Neural cell (in vitro differentiated cells): ENCODE data around the gene KITLG. TPM values are rescaled to one million over a fixed set of nuclear protein-coding genes. Genes with fewer than 3 reads are reported as not detected.

Source experiments
- H2AFZ ChIP-seq: fragments of 200-600, 300-800 bp; sonication (generic), shearing (Covaris generic); 2 replicates; pipeline ENCODE4 v1.6.0; 2014; ENCODE audit warnings: low read depth, mild to moderate bottlenecking, antibody characterized with exemption, low read length, moderate library complexity
- H3F3A ChIP-seq: fragments of 200-600 bp; shearing (Covaris generic); 2 replicates; pipeline ENCODE4 v1.6.1; 2016; ENCODE audit warnings: mild to moderate bottlenecking, moderate library complexity, mixed read lengths, antibody characterized with exemption, low read length; ENCODE audit not compliant: insufficient read depth, poor library complexity, severe bottlenecking
- H3K27ac ChIP-seq: fragments of 200-600, 300-800 bp; sonication (generic), shearing (Covaris generic); 2 replicates; pipeline ENCODE4 v1.5.1; 2014; ENCODE audit warnings: mild to moderate bottlenecking, low read length, moderate library complexity
- H3K27me3 ChIP-seq: fragments of 300-800, 200-600 bp; sonication (generic), shearing (Covaris generic); 2 replicates; pipeline ENCODE4 v1.6.0; 2014; ENCODE audit warnings: mild to moderate bottlenecking, low read depth, low read length, moderate library complexity; ENCODE audit not compliant: insufficient read depth
- H3K36me3 ChIP-seq: fragments of 300-800, 200-600 bp; sonication (generic), shearing (Covaris generic); 2 replicates; pipeline ENCODE4 v1.5.1; 2014; ENCODE audit warnings: mild to moderate bottlenecking, antibody characterized with exemption, low read length, moderate library complexity; ENCODE audit not compliant: insufficient read depth
- H3K4me2 ChIP-seq: fragments of 300-800, 200-600 bp; sonication (generic), shearing (Covaris generic); 2 replicates; pipeline ENCODE4 v1.6.0; 2014; ENCODE audit warnings: mild to moderate bottlenecking, low read length
- H3K4me3 ChIP-seq: fragments of 300-800, 200-600 bp; sonication (generic), shearing (Covaris generic); 2 replicates; pipeline ENCODE4 v1.5.1; 2014; ENCODE audit warnings: mild to moderate bottlenecking, low read length, moderate library complexity
- H3K79me2 ChIP-seq: fragments of 200-600 bp; shearing (Covaris generic); replicated peaks from 2 replicates; pipeline ENCODE4 v1.6.0; 2014; ENCODE audit warnings: mild to moderate bottlenecking, low read length, moderate library complexity; ENCODE audit not compliant: insufficient read depth
- H3K9ac ChIP-seq: fragments of 300-800, 200-600 bp; sonication (generic), shearing (Covaris generic); 2 replicates; pipeline ENCODE4 v1.6.1; 2016; ENCODE audit warnings: mild to moderate bottlenecking, low read length, mixed read lengths
- H3K9me2 ChIP-seq: fragments of 200-600 bp; shearing (Covaris generic); 2 replicates; pipeline ENCODE4 v1.6.1; 2016; ENCODE audit warnings: mild to moderate bottlenecking, low read length, mixed read lengths; ENCODE audit not compliant: insufficient read depth
- H3K9me3 ChIP-seq: fragments of 200-600, 300-800 bp; sonication (generic), shearing (Covaris generic); 2 replicates; pipeline ENCODE4 v1.6.1; 2016; ENCODE audit warnings: mild to moderate bottlenecking, mixed run types, low read length, moderate library complexity, mixed read lengths
- H4K20me1 ChIP-seq: fragments of 200-600 bp; shearing (Covaris generic); 2 replicates; pipeline ENCODE4 v1.6.1; 2016; ENCODE audit warnings: mild to moderate bottlenecking, mixed run types; ENCODE audit not compliant: insufficient read depth
- CTCF ChIP-seq: fragments of 450-650 bp; IDR thresholded peaks from 2 replicates; pipeline ENCODE4 v1.5.1; 2014; ENCODE audit warnings: antibody characterized with exemption, mild to moderate bottlenecking, moderate library complexity; ENCODE audit not compliant: poor library complexity, severe bottlenecking
- EP300 ChIP-seq: fragments of 450-650 bp; conservative IDR thresholded peaks from 2 replicates; pipeline ENCODE4 v1.6.1; 2014; ENCODE audit warnings: antibody characterized with exemption, mild to moderate bottlenecking, moderate library complexity; ENCODE audit not compliant: poor library complexity, severe bottlenecking
- EZH2 ChIP-seq: fragments of 200-600, 300-800 bp; shearing (Covaris generic), sonication (generic); IDR thresholded peaks from 2 replicates; pipeline ENCODE4 v1.6.1; 2014; ENCODE audit warnings: antibody characterized with exemption, low read length, borderline replicate concordance, mild to moderate bottlenecking; ENCODE audit not compliant: insufficient read depth, poor library complexity, severe bottlenecking
- MXI1 ChIP-seq: fragments of 450-650 bp; conservative IDR thresholded peaks from 2 replicates; pipeline ENCODE4 v1.6.1; 2014; ENCODE audit warnings: antibody characterized with exemption, mild to moderate bottlenecking; ENCODE audit not compliant: poor library complexity, severe bottlenecking
- POLR2AphosphoS5 ChIP-seq: IDR thresholded peaks from 2 replicates; pipeline ENCODE4 v1.6.1; 2012
- RAD21 ChIP-seq: fragments of 450-650 bp; conservative IDR thresholded peaks from 2 replicates; pipeline ENCODE4 v1.6.1; 2014; ENCODE audit warnings: antibody characterized with exemption, mild to moderate bottlenecking, moderate library complexity
- REST ChIP-seq: IDR thresholded peaks from 2 replicates; pipeline ENCODE4 v1.6.1; 2012; ENCODE audit warnings: borderline replicate concordance
- SMC3 ChIP-seq: fragments of 450-650 bp; conservative IDR thresholded peaks from 2 replicates; pipeline ENCODE4 v1.6.1; 2014; ENCODE audit warnings: antibody characterized with exemption, mild to moderate bottlenecking, moderate library complexity; ENCODE audit not compliant: poor library complexity
- TAF1 ChIP-seq: IDR thresholded peaks from 2 replicates; pipeline ENCODE4 v1.6.1; 2012; ENCODE audit warnings: low read depth
- polyA plus RNA-seq: library from polyadenylated mRNA; depleted of rRNA; stranded (reverse); fragments of >200 nt; gene quantifications from 2 replicates; pipeline ENCODE4 v1.2.3, GENCODE V29; 2014

KITLG gene
- polyA plus RNA-seq, 1 donor from 2014 or later = 6.2 TPM

GRCh38 chr12:88451205-88451604 lies 129.1 kb downstream of the KITLG start:
- Histone ChIP-seq H3K9me2 (no peaks in the 10 kb centered on the region), H3K27ac (no peak overlapping the region), H3K9me3 (no peaks in the 10 kb centered on the region), H3K27me3 (no peaks in the 10 kb centered on the region), H2AFZ (no peak overlapping the region), H3F3A (no peaks in the 10 kb centered on the region), H4K20me1 (no peaks in the 10 kb centered on the region), H3K79me2 (no peaks in the 10 kb centered on the region), H3K4me3 (no peak overlapping the region), H3K4me2 (no peak overlapping the region), H3K36me3 (no peaks in the 10 kb centered on the region), H3K9ac (no peak overlapping the region)
- TF ChIP-seq TAF1 (no peak), EZH2 (no peak), EP300 (no peak), SMC3 (no peak)

DNA sequence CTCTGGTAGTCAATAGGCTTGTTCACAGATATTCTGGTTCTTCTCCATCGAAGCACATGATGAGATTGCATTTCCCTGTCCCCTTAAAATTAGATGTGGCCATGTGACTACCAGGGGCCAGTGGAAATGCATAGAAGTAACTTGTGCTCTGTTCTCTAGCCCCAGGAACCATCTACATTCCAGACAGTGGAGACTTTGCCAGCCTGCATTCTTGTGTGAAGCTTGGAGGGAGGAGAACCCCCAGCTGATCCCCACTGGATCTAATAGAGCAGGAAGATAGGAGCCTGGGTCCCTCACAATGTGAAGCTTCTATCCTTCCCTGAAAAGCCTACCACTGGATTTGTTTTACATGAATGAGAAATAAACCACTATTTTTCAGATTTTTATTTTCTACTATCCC lies 130.1 kb downstream of the KITLG start:
- no peaks in the 10 kb centered on the region for H3K9me2 ChIP-seq
- H3K27ac ChIP-seq = no peak overlapping the region
- H4K20me1 ChIP-seq = no peaks in the 10 kb centered on the region
- no peak overlapping the region for H3K9ac ChIP-seq
- TF ChIP-seq REST (no peak), SMC3 (no peak), CTCF (no peak), MXI1 (no peak), EP300 (no peak), POLR2AphosphoS5 (no peak), RAD21 (no peak), EZH2 (no peak), TAF1 (no peak)
- H3K9me3 ChIP-seq = no peaks in the 10 kb centered on the region
- no peaks in the 10 kb centered on the region for H3K27me3 ChIP-seq
- H3K79me2 ChIP-seq = no peaks in the 10 kb centered on the region
- H3K4me2 ChIP-seq = no peak overlapping the region
- H3K36me3 ChIP-seq = no peaks in the 10 kb centered on the region
- H3F3A ChIP-seq = no peaks in the 10 kb centered on the region
- no peak overlapping the region for H2AFZ ChIP-seq
- H3K4me3 ChIP-seq = no peak overlapping the region
